ENCODE data around the gene FLYWCH1. TPM values are rescaled to one million over a fixed set of nuclear protein-coding genes. Genes with fewer than 3 reads are reported as not detected.

FLYWCH1 gene
- total and polyA plus RNA-seq, 10 of the 15 experiments (the other 5 are each of a cell fraction or from before 2014, with no cell fraction given): 0.47 to 33.8 (median 11.2) TPM

- Histone ChIP-seq H3K4me2 (ENCODE audit: control insufficient read depth, insufficient read depth) (no peak overlapping the region), H3K79me2 (ENCODE audit: control insufficient read depth, insufficient read depth, low read length) (peaks cover 16% of the 10 kb centered on the region), H4K20me1 (ENCODE audit: control insufficient read depth, insufficient read depth) (no peaks in the 10 kb centered on the region), H2AFZ (ENCODE audit: control insufficient read depth, low read depth, low read length) (no peak overlapping the region), H3K4me3 (no peak overlapping the region), H3K27ac (ENCODE audit: control insufficient read depth, insufficient read depth) (no peak overlapping the region), H3K36me3 (ENCODE audit: control insufficient read depth in 2 of 2, insufficient read depth in 2 of 2, low read length in 1 of 2) (peaks cover 4 to 20% of the 10 kb centered on the region in 2 experiments; a peak in 3 of 4 replicates), H3K9me3 (replicated peaks; ENCODE audit: control insufficient read depth, insufficient read depth, low read length) (no peaks in the 10 kb centered on the region), H3K27me3 (replicated peaks in 1 of 2; ENCODE audit: control insufficient read depth in 2 of 2, insufficient read depth in 2 of 2, low read length in 1 of 2) (no peaks in the 10 kb centered on the region), H3K9ac (ENCODE audit: control insufficient read depth, insufficient read depth, low read length) (no peak overlapping the region), H3K4me1 (ENCODE audit: control insufficient read depth, insufficient read depth, low read length) (peaks cover 13% of the 10 kb centered on the region)
- 80% methylated on average over 15 of the region's 15 CpGs for WGBS (ENCODE audit: insufficient coverage, insufficient replicate concordance, low lambda C conversion rate, missing lambda C conversion rate)
- in situ Hi-C loops (cut with MboI): no loop called here
- TF ChIP-seq TBL1XR1 (IDR thresholded peaks at IDR 0.05; ENCODE audit: low read depth, low read length) (no peak), FOS (IDR thresholded peaks at IDR 0.05; ENCODE audit: borderline replicate concordance, extremely low read depth, insufficient read length) (no peak)
- ChIA-PET RAD21 (ENCODE audit: unreplicated experiment) (no interaction called here), SMC1A (ENCODE audit: uncharacterized antibody, unreplicated experiment) (interaction anchor here (0.8 kb wide), 1 partner anchor 8 kb away, joined by 3 read pairs; the partner anchor contains the start of gene KREMEN2), CTCF (interaction anchor here (1.0 to 1.7 kb wide), 3 partner anchors 9 to 52 kb away, joined by 3 to 4 read pairs (median 4); partner anchors contain the start of gene PKMYT1), POLR2A (interaction anchor here (1.5 kb wide), 1 partner anchor 9 kb away, joined by 4 read pairs; the partner anchor contains the start of gene PKMYT1)
- intact Hi-C loops (cut with micrococcal nuclease; ENCODE audit: unreplicated experiment): no loop called here
- ATAC-seq: no peak
- no peak for DNase-seq (ENCODE audit: low read depth, low spot score)
- no TSS peak for BruUV-seq (replicated peaks)
- FAIRE-seq: no peak
Measured at GRCh38 chr16:2971985-2972784, 60.5 kb downstream of the FLYWCH1 start.

DNA sequence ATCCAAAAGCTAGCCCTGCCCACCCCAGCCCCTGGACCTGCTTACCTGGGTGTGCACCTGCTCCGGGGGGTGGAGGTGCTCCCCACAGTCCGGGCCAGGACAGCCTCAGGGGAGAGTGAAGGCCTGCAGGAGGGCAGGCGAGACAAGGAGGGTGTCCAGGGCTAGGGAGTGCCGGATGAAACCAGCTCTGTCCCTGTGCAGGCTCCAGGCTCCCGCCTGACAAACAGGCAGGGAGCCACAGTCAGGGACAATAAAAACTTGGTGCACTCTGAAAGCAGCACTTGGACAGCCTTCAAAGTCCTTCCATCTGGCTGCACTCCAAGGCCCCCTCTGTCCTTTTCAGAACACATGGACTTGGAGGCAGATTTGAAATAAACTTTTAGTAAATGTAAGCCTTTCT, 61.4 kb downstream of the FLYWCH1 start:
- H3K27ac ChIP-seq (ENCODE audit: control insufficient read depth, insufficient read depth): no peak overlapping the region
- WGBS (ENCODE audit: insufficient coverage, insufficient replicate concordance, low lambda C conversion rate, missing lambda C conversion rate): 74% methylated on average over 4 of the region's 5 CpGs
- H3K4me2 ChIP-seq (ENCODE audit: control insufficient read depth, insufficient read depth): no peak overlapping the region
- in situ Hi-C loops (cut with MboI): no loop called here
- ChIA-PET RAD21 (ENCODE audit: unreplicated experiment) (no interaction called here), POLR2A (interaction anchor here (1.1 kb wide), 1 partner anchor 27 kb away, joined by 3 read pairs; no protein-coding TSS in a partner anchor), CTCF (interaction anchor here (1.4 kb wide), 1 partner anchor 53 kb away, joined by 3 read pairs; no protein-coding TSS in a partner anchor), SMC1A (ENCODE audit: uncharacterized antibody, unreplicated experiment) (interaction anchor here (0.8 kb wide), 1 partner anchor 9 kb away, joined by 3 read pairs; the partner anchor contains the start of gene KREMEN2)
- no peaks in the 10 kb centered on the region for H3K9me3 ChIP-seq (replicated peaks; ENCODE audit: control insufficient read depth, insufficient read depth, low read length)
- DNase-seq (ENCODE audit: low read depth, low spot score): no peak
- FAIRE-seq: no peak
- intact Hi-C loops (cut with micrococcal nuclease; ENCODE audit: unreplicated experiment): no loop called here
- H3K9ac ChIP-seq (ENCODE audit: control insufficient read depth, insufficient read depth, low read length): no peak overlapping the region
- no peak for ATAC-seq
- H3K4me3 ChIP-seq: no peak overlapping the region
- no peaks in the 10 kb centered on the region for H4K20me1 ChIP-seq (ENCODE audit: control insufficient read depth, insufficient read depth)
- no peak overlapping the region for H2AFZ ChIP-seq (ENCODE audit: control insufficient read depth, low read depth, low read length)
- H3K4me1 ChIP-seq (ENCODE audit: control insufficient read depth, insufficient read depth, low read length): peaks cover 10% of the 10 kb centered on the region
- TF ChIP-seq LARP7 (IDR thresholded peaks at IDR 0.05) (no peak), MEF2A (IDR thresholded peaks at IDR 0.05; ENCODE audit: insufficient read depth, low read depth, low read length) (no peak), BACH1 (IDR thresholded peaks at IDR 0.05; ENCODE audit: borderline replicate concordance) (no peak), POLR2A (IDR thresholded peaks at IDR 0.05; ENCODE audit: low read depth, low read length) (peak; percentile 7; the same call in 1 of the 2 replicates), RELA (IDR thresholded peaks at IDR 0.05; ENCODE audit: borderline replicate concordance, partially characterized antibody) (no peak), SIN3A (IDR thresholded peaks at IDR 0.05; ENCODE audit: low read depth, low read length) (no peak)
- BruUV-seq (replicated peaks): no TSS peak
- peaks cover 16% of the 10 kb centered on the region for H3K79me2 ChIP-seq (ENCODE audit: control insufficient read depth, insufficient read depth, low read length)
- H3K36me3 ChIP-seq (ENCODE audit: control insufficient read depth in 2 of 2, insufficient read depth in 2 of 2, low read length in 1 of 2): peaks cover 4 to 22% of the 10 kb centered on the region in 2 experiments; a peak in 3 of 4 replicates
- H3K27me3 ChIP-seq (replicated peaks in 1 of 2; ENCODE audit: control insufficient read depth in 2 of 2, insufficient read depth in 2 of 2, low read length in 1 of 2): no peaks in the 10 kb centered on the region
